SK-N-MC (cell line): Measurements from ENCODE around the gene CD276.

ENCODE experiments used
- EZH2 ChIP-seq: fragments of 200-600 bp; sonication (generic); IDR thresholded peaks from one replicate; pipeline ENCODE4 v1.6.1; 2017; ENCODE audit warnings: antibody characterized with exemption
- FOXP2 ChIP-seq: optimal IDR thresholded peaks from 2 replicates; pipeline ENCODE3; 2011; ENCODE audit warnings: mild to moderate bottlenecking, moderate library complexity; ENCODE audit not compliant: insufficient read depth; ENCODE audit errors: extremely low read length, control extremely low read depth
- POLR2AphosphoS5 ChIP-seq: IDR thresholded peaks from 2 replicates; pipeline ENCODE4 v1.6.1; 2012; ENCODE audit warnings: mild to moderate bottlenecking, low read depth, low read length, borderline replicate concordance

- TF ChIP-seq EZH2, result no peak
- TF ChIP-seq POLR2AphosphoS5, result no peak
- TF ChIP-seq FOXP2, result no peak
Observed at GRCh38 chr15:73655724-73656123, 28.5 kb upstream of the CD276 start.
